Lower leg skin (tissue), 4 donors: ENCODE data around the gene SLC26A9. TPM values are rescaled to one million over a fixed set of nuclear protein-coding genes. Genes with fewer than 3 reads are reported as not detected.

ENCODE experiments used
- DNase-seq, 2 donors: peaks; one replicate each; pipeline ENCODE4 v3.0.0-alpha.2; 2019; ENCODE audit warnings: low spot score in 2 of 2
- H3K4me3 ChIP-seq: fragments of 200-600 bp; sonication (generic); 2 replicates; pipeline ENCODE4 v1.5.1; 2017; ENCODE audit warnings: mild to moderate bottlenecking, low read depth; ENCODE audit not compliant: poor library complexity, severe bottlenecking
- CTCF ChIP-seq, 3 donors: fragments of 450-650 bp; IDR thresholded peaks; one replicate each; pipeline ENCODE4 v1.5.1; 2016; ENCODE audit warnings: antibody characterized with exemption in 3 of 3, mild to moderate bottlenecking in 3 of 3, moderate library complexity in 2 of 3
- POLR2A ChIP-seq, 2 donors: fragments of 450-650 bp; IDR thresholded peaks; one replicate each; pipeline ENCODE4 v1.6.1; 2016 to 2017; ENCODE audit warnings: antibody characterized with exemption in 2 of 2, mild to moderate bottlenecking in 1 of 2, moderate library complexity in 1 of 2
- WGBS, 2 donors: methylation state at CpG; one replicate each; pipeline ENCODE4 v1.1.5; 2018; 5-methylcytosine and 5-hydroxymethylcytosine counted together
- intact Hi-C: fragments of 100-400 bp; cut with DNase I; formaldehyde crosslinking; loops from one replicate; pipeline ENCODE4 v1.15.0; 2023; ENCODE audit warnings: low total_unique reads
- total RNA-seq, 4 donors: library from RNA; depleted of rRNA; stranded (reverse); fragments of >200 nt; gene quantifications; one replicate each; pipeline ENCODE4 v1.1.0, GENCODE V29; 2016

Gene SLC26A9
- total RNA-seq, 4 donors from 2014 or later, result 2.7 to 14.8 (median 5.4) TPM

GRCh38 chr1:205980237-205980870 lies 37.1 kb upstream of the SLC26A9 start:
- no peak for TF ChIP-seq POLR2A (IDR thresholded peaks at IDR 0.05)
- TF ChIP-seq CTCF (IDR thresholded peaks at IDR 0.05), result no peak
- 36 to 38% methylated on average over 3 of the region's 3 CpGs for WGBS, 2 donors
- no peak overlapping the region for H3K4me3 ChIP-seq
- DNase-seq, result no peak
- intact Hi-C loops, result loop anchor here (5.0 kb wide), 1 partner anchor 132 kb away; no protein-coding TSS in a partner anchor

- no peak for DNase-seq
- no peak for TF ChIP-seq POLR2A (IDR thresholded peaks at IDR 0.05)
- TF ChIP-seq CTCF (IDR thresholded peaks at IDR 0.05), result no peak
- H3K4me3 ChIP-seq, result no peak overlapping the region
- intact Hi-C loops, result loop anchor here (5.0 kb wide), 1 partner anchor 187 kb away; no protein-coding TSS in a partner anchor
- 71 to 84% methylated on average over 6 of the region's 6 CpGs for WGBS, 2 donors
Observed at GRCh38 chr1:205979301-205979700, 36.0 kb upstream of the SLC26A9 start.

GRCh38 chr1:205978676-205979075 lies 35.4 kb upstream of the SLC26A9 start:
- TF ChIP-seq CTCF (IDR thresholded peaks at IDR 0.05) (no peak), POLR2A (IDR thresholded peaks at IDR 0.05) (no peak)
- H3K4me3 ChIP-seq, result no peak overlapping the region
- intact Hi-C loops, result loop anchor here (5.0 kb wide), 1 partner anchor 186 kb away; no protein-coding TSS in a partner anchor
- DNase-seq, result no peak
- WGBS, 2 donors, result 76 to 83% methylated on average over 7 of the region's 7 CpGs

GRCh38 chr1:205977402-205978014 lies 34.3 kb upstream of the SLC26A9 start:
- 97 to 99% methylated on average over 2 of the region's 2 CpGs for WGBS, 2 donors
- DNase-seq, result no peak
- H3K4me3 ChIP-seq, result no peak overlapping the region
- no peak for TF ChIP-seq POLR2A (IDR thresholded peaks at IDR 0.05)
- peak in 2 of 3 donors; percentile 81 to 87 for TF ChIP-seq CTCF (IDR thresholded peaks at IDR 0.05)
- intact Hi-C loops, result loop anchor here (2.0 to 5.0 kb wide), 2 partner anchors 59 to 185 kb away; no protein-coding TSS in a partner anchor

- WGBS, 2 donors, result 64 to 69% methylated on average over 8 of the region's 8 CpGs
- intact Hi-C loops, result loop anchor here (2.0 to 5.0 kb wide), 2 partner anchors 58 to 185 kb away; no protein-coding TSS in a partner anchor
- H3K4me3 ChIP-seq, result no peak overlapping the region
- TF ChIP-seq CTCF (IDR thresholded peaks at IDR 0.05) (no peak), POLR2A (IDR thresholded peaks at IDR 0.05) (no peak)
- no peak for DNase-seq
Observed at GRCh38 chr1:205976708-205977401, 33.6 kb upstream of the SLC26A9 start.
